Endothelial cell of umbilical vein (primary cell): Measurements from ENCODE around the gene DYNLT1.

Experiments
- EZH2 ChIP-seq: IDR thresholded peaks from 2 replicates; pipeline ENCODE4 v1.6.1; 2012; ENCODE audit warnings: borderline replicate concordance, low read depth, mild to moderate bottlenecking, moderate library complexity, low read length, inconsistent platforms; ENCODE audit not compliant: severe bottlenecking
- FOS ChIP-seq: IDR thresholded peaks from 2 replicates; pipeline ENCODE4 v1.6.1; 2011; ENCODE audit warnings: mild to moderate bottlenecking, low read length, moderate library complexity, borderline replicate concordance; ENCODE audit not compliant: insufficient read depth
- GATA2 ChIP-seq: IDR thresholded peaks from 2 replicates; pipeline ENCODE4 v1.7.0; 2011; ENCODE audit warnings: low read depth, mild to moderate bottlenecking, moderate library complexity, mixed read lengths, low read length; ENCODE audit not compliant: insufficient read length, insufficient read depth
- MYC ChIP-seq: IDR thresholded peaks from one replicate; pipeline ENCODE4 v1.6.1; 2011; ENCODE audit warnings: mild to moderate bottlenecking, low read depth, low read length
- POLR2A ChIP-seq: IDR thresholded peaks from 2 replicates; pipeline ENCODE4 v1.6.1; 2012; ENCODE audit warnings: low read depth, mild to moderate bottlenecking, control low read depth, low read length
- POLR2AphosphoS5 ChIP-seq: IDR thresholded peaks from 2 replicates; pipeline ENCODE4 v1.6.1; 2012; ENCODE audit warnings: low read depth, mild to moderate bottlenecking, control low read depth, low read length, moderate library complexity; ENCODE audit not compliant: insufficient read depth
- TF ChIP-seq, protein P1 (sequence below), 2 donors: IDR thresholded peaks; 1 replicate in 1 of 2; 2 replicates in 1 of 2; pipeline ENCODE4 v1.5.1; 2011; ENCODE audit warnings: low read length in 2 of 2, mild to moderate bottlenecking in 2 of 2, moderate library complexity in 2 of 2, control low read depth in 1 of 2, inconsistent platforms in 1 of 2, low read depth in 1 of 2; ENCODE audit not compliant: insufficient read depth in 1 of 2; ENCODE audit errors: extremely low read depth in 1 of 2
- TF ChIP-seq, protein P2 (sequence below): IDR thresholded peaks from 2 replicates; pipeline ENCODE4 v1.6.1; 2011; ENCODE audit not compliant: insufficient read depth, insufficient read length

DNA sequence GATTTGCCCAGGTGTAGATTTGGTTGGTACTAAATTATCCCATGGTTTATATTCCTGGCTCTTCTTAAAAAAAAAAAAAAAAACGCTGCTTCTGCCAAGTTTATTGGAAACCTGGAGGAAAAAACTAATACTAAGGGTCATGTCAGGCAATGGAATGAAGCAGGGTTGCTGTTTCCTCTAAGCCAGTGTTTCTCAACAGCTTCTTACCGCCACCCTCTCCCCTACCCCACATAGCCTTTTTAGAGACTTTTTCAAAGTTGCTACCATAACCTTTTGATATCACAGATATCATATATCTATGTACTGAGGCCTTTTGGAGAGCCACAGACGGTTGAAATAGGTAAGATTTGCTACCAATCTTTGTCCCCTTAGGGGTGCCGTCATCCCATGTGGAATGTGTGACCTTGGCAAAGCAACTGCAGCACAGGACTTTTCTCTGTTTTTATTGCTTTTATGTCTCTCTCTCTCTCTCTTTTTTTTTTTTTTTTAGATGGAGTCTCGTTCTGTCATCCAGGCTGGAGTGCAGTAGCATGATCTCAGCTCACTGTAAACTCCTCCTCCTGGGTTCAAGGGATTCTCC, 40.3 kb upstream of the DYNLT1 start:
- TF ChIP-seq POLR2A = no peak
- TF ChIP-seq FOS = no peak
- TF ChIP-seq POLR2AphosphoS5 = no peak
- TF ChIP-seq, protein P1, sequence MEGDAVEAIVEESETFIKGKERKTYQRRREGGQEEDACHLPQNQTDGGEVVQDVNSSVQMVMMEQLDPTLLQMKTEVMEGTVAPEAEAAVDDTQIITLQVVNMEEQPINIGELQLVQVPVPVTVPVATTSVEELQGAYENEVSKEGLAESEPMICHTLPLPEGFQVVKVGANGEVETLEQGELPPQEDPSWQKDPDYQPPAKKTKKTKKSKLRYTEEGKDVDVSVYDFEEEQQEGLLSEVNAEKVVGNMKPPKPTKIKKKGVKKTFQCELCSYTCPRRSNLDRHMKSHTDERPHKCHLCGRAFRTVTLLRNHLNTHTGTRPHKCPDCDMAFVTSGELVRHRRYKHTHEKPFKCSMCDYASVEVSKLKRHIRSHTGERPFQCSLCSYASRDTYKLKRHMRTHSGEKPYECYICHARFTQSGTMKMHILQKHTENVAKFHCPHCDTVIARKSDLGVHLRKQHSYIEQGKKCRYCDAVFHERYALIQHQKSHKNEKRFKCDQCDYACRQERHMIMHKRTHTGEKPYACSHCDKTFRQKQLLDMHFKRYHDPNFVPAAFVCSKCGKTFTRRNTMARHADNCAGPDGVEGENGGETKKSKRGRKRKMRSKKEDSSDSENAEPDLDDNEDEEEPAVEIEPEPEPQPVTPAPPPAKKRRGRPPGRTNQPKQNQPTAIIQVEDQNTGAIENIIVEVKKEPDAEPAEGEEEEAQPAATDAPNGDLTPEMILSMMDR (IDR thresholded peaks at IDR 0.05; ENCODE audit: extremely low read depth in 1 of 2, insufficient read depth in 1 of 2, low read depth in 1 of 2, low read length in 2 of 2) = no peak
- no peak for TF ChIP-seq MYC
- TF ChIP-seq, protein P2, sequence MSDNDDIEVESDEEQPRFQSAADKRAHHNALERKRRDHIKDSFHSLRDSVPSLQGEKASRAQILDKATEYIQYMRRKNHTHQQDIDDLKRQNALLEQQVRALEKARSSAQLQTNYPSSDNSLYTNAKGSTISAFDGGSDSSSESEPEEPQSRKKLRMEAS = no peak
- no peak for TF ChIP-seq GATA2
- TF ChIP-seq EZH2 = no peak
